ENCODE data around the gene CLSTN2. TPM values are rescaled to one million over a fixed set of nuclear protein-coding genes. Genes with fewer than 3 reads are reported as not detected.

CLSTN2 gene
- total RNA-seq, 2 donors from 2014 or later = not detected

- ATAC-seq (replicated peaks in 1 of 2) (no peak), DNase-seq (no peak)
- H3K9me3 Mint-ChIP-seq = no peaks in the 10 kb centered on the region
- H3K27me3 Mint-ChIP-seq (ENCODE audit: low read depth) = peaks cover 5% of the 10 kb centered on the region
- no peak overlapping the region for H3K4me3 Mint-ChIP-seq
- H3K27ac Mint-ChIP-seq = no peak overlapping the region
- H3K36me3 Mint-ChIP-seq (ENCODE audit: insufficient read depth in 2 of 2) = no peaks in the 10 kb centered on the region
- H3K4me1 Mint-ChIP-seq (ENCODE audit: low read depth) = no peaks in the 10 kb centered on the region
Observed at GRCh38 chr3:140499114-140499757, 564.3 kb downstream of the CLSTN2 start.

GRCh38 chr3:140500473-140500872 is 565.5 kb downstream of the CLSTN2 start:
- Mint-ChIP-seq H3K9me3 (no peaks in the 10 kb centered on the region), H3K27me3 (ENCODE audit: low read depth) (peaks cover 5% of the 10 kb centered on the region), H3K4me3 (no peak overlapping the region), H3K4me1 (ENCODE audit: low read depth) (no peaks in the 10 kb centered on the region), H3K27ac (no peak overlapping the region), H3K36me3 (ENCODE audit: insufficient read depth in 2 of 2) (no peaks in the 10 kb centered on the region)
- DNase-seq (no peak), ATAC-seq (replicated peaks in 1 of 2) (no peak)

- H3K27ac Mint-ChIP-seq = no peak overlapping the region
- no peaks in the 10 kb centered on the region for H3K9me3 Mint-ChIP-seq
- DNase-seq = no peak
- ATAC-seq (replicated peaks in 1 of 2) = no peak
- H3K4me1 Mint-ChIP-seq (ENCODE audit: low read depth) = no peaks in the 10 kb centered on the region
- no peak overlapping the region for H3K4me3 Mint-ChIP-seq
- peaks cover 6% of the 10 kb centered on the region for H3K27me3 Mint-ChIP-seq (ENCODE audit: low read depth)
- no peaks in the 10 kb centered on the region for H3K36me3 Mint-ChIP-seq (ENCODE audit: insufficient read depth in 2 of 2)
Observed at GRCh38 chr3:140501061-140501769, 566.2 kb downstream of the CLSTN2 start.

GRCh38 chr3:140501770-140502364 is 566.9 kb downstream of the CLSTN2 start:
- no peak overlapping the region for H3K4me3 Mint-ChIP-seq
- peaks cover 12% of the 10 kb centered on the region for H3K27me3 Mint-ChIP-seq (ENCODE audit: low read depth)
- H3K27ac Mint-ChIP-seq = no peak overlapping the region
- H3K4me1 Mint-ChIP-seq (ENCODE audit: low read depth) = no peaks in the 10 kb centered on the region
- ATAC-seq (replicated peaks in 1 of 2) = no peak
- no peak for DNase-seq
- no peaks in the 10 kb centered on the region for H3K36me3 Mint-ChIP-seq (ENCODE audit: insufficient read depth in 2 of 2)
- no peaks in the 10 kb centered on the region for H3K9me3 Mint-ChIP-seq

GRCh38 chr3:140505213-140505612 is 570.2 kb downstream of the CLSTN2 start:
- Mint-ChIP-seq H3K27me3 (ENCODE audit: low read depth) (peaks cover 12% of the 10 kb centered on the region), H3K4me1 (ENCODE audit: low read depth) (no peaks in the 10 kb centered on the region), H3K27ac (no peak overlapping the region), H3K36me3 (ENCODE audit: insufficient read depth in 2 of 2) (no peaks in the 10 kb centered on the region), H3K9me3 (no peaks in the 10 kb centered on the region), H3K4me3 (no peak overlapping the region)
- no peak for DNase-seq
- ATAC-seq (replicated peaks in 1 of 2) = no peak

GRCh38 chr3:140505876-140506275 is 570.9 kb downstream of the CLSTN2 start:
- H3K36me3 Mint-ChIP-seq (ENCODE audit: insufficient read depth in 2 of 2) = no peaks in the 10 kb centered on the region
- no peaks in the 10 kb centered on the region for H3K4me1 Mint-ChIP-seq (ENCODE audit: low read depth)
- no peak overlapping the region for H3K27ac Mint-ChIP-seq
- H3K9me3 Mint-ChIP-seq = no peaks in the 10 kb centered on the region
- DNase-seq = no peak
- ATAC-seq (replicated peaks in 1 of 2) = no peak
- peaks cover 12% of the 10 kb centered on the region for H3K27me3 Mint-ChIP-seq (ENCODE audit: low read depth)
- H3K4me3 Mint-ChIP-seq = no peak overlapping the region

GRCh38 chr3:140508550-140508949 is 573.6 kb downstream of the CLSTN2 start:
- Mint-ChIP-seq H3K27me3 (ENCODE audit: low read depth) (peaks cover 6% of the 10 kb centered on the region), H3K27ac (no peak overlapping the region), H3K4me3 (no peak overlapping the region), H3K9me3 (no peaks in the 10 kb centered on the region), H3K4me1 (ENCODE audit: low read depth) (no peaks in the 10 kb centered on the region), H3K36me3 (ENCODE audit: insufficient read depth in 2 of 2) (no peaks in the 10 kb centered on the region)
- DNase-seq = no peak
- ATAC-seq (replicated peaks in 1 of 2) = no peak

- ATAC-seq (replicated peaks in 1 of 2) (no peak), DNase-seq (no peak)
- Mint-ChIP-seq H3K4me3 (no peak overlapping the region), H3K27ac (no peak overlapping the region), H3K4me1 (ENCODE audit: low read depth) (no peaks in the 10 kb centered on the region), H3K9me3 (no peaks in the 10 kb centered on the region), H3K27me3 (ENCODE audit: low read depth) (peaks cover 6% of the 10 kb centered on the region), H3K36me3 (ENCODE audit: insufficient read depth in 2 of 2) (no peaks in the 10 kb centered on the region)
Observed at GRCh38 chr3:140509534-140509933, 574.5 kb downstream of the CLSTN2 start.

GRCh38 chr3:140510303-140510861 is 575.4 kb downstream of the CLSTN2 start:
- no peak overlapping the region for H3K27ac Mint-ChIP-seq
- ATAC-seq (replicated peaks in 1 of 2) (no peak), DNase-seq (no peak)
- H3K4me1 Mint-ChIP-seq (ENCODE audit: low read depth) = no peaks in the 10 kb centered on the region
- H3K36me3 Mint-ChIP-seq (ENCODE audit: insufficient read depth in 2 of 2) = no peaks in the 10 kb centered on the region
- H3K27me3 Mint-ChIP-seq (ENCODE audit: low read depth) = peaks cover 6% of the 10 kb centered on the region
- no peak overlapping the region for H3K4me3 Mint-ChIP-seq
- no peaks in the 10 kb centered on the region for H3K9me3 Mint-ChIP-seq

- Mint-ChIP-seq H3K27ac (no peak overlapping the region), H3K36me3 (ENCODE audit: insufficient read depth in 2 of 2) (peaks cover 0 to 1% of the 10 kb centered on the region in 2 donors)
- no peak for ATAC-seq (replicated peaks in 1 of 2)
Observed at GRCh38 chr3:140521751-140522445, 586.9 kb downstream of the CLSTN2 start.

GRCh38 chr3:140522653-140523380 is 587.8 kb downstream of the CLSTN2 start:
- ATAC-seq (replicated peaks in 1 of 2) = no peak
- Mint-ChIP-seq H3K27ac (no peak overlapping the region), H3K27me3 (ENCODE audit: low read depth) (peaks cover 33% of the 10 kb centered on the region), H3K9me3 (peaks cover 4 to 6% of the 10 kb centered on the region in 2 donors), H3K4me1 (ENCODE audit: low read depth) (no peaks in the 10 kb centered on the region), H3K36me3 (ENCODE audit: insufficient read depth in 2 of 2) (peaks cover 0 to 1% of the 10 kb centered on the region in 2 donors), H3K4me3 (no peak overlapping the region)
- DNase-seq = no peak

More at GRCh38 chr3:140521751-140522445, 586.9 kb downstream of the CLSTN2 start:
- Mint-ChIP-seq H3K4me1 (ENCODE audit: low read depth) (no peaks in the 10 kb centered on the region), H3K9me3 (peaks cover 6 to 8% of the 10 kb centered on the region in 2 donors), H3K4me3 (no peak overlapping the region), H3K27me3 (ENCODE audit: low read depth) (peaks cover 33% of the 10 kb centered on the region)
- no peak for DNase-seq

- Mint-ChIP-seq H3K36me3 (ENCODE audit: insufficient read depth in 2 of 2) (peaks cover 0 to 1% of the 10 kb centered on the region in 2 donors), H3K4me1 (ENCODE audit: low read depth) (no peaks in the 10 kb centered on the region), H3K27ac (no peak overlapping the region), H3K9me3 (peaks cover 4 to 6% of the 10 kb centered on the region in 2 donors), H3K27me3 (ENCODE audit: low read depth) (peaks cover 30% of the 10 kb centered on the region), H3K4me3 (no peak overlapping the region)
- ATAC-seq (replicated peaks in 1 of 2) (no peak), DNase-seq (no peak)
Observed at GRCh38 chr3:140523600-140523999, 588.6 kb downstream of the CLSTN2 start.

Data from activated T-cell treated with anti-CD3 and anti-CD28 coated beads, Interleukin-2, amount 50 U/mL, for 72 hours (primary cell).